HPDE6-E6E7 (cell line): ENCODE data around the gene FBXL2.
A peak's percentile ranks its signal among the peaks of the same experiment; 100 is the strongest.
"Not testable (repeated sequence)": the region's sequence is repeated elsewhere in the genome, so short reads cannot be mapped to it uniquely, and the experiment has no call there.

Experiments used
- DNase-seq: peaks from one replicate; pipeline ENCODE4 v3.0.0; 2011; ENCODE audit warnings: missing footprints; ENCODE audit errors: extremely low spot score

FBXL2 gene

DNA sequence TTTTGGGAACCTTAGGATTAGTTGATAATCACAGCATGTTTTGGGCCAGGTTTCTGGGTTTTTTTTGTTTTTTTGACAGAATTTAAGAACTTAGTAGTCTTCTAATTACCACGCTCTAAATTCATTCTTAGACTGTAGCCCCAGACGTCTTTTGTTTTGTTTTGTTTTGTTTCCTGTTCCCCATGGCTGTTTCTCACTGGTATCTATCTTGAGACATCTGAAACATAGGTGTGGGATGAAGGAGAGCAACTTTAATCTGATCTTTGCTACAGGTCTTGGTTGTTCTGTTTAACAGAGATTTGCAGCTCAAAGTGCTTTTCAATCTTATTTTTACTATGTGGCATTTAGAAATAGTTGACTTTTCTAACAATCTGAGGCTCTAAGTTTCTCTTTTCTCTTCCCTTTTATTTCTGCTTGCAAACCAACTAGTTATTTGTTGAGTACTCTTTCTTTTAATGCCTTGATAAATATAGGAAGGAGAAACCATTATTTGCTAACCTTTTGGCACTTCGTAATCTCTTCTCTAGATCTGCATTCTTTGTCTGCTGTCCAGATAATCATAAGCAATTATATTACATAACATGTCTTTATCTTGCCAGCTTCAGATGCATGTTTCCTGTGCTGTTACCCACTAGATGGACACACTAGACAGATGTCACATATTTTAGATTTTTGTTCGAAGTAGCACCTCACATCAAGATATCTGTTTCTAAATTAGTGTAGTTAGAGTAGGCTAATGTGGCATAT lies 40.9 kb downstream of the FBXL2 start:
- no peak for DNase-seq

GRCh38 chr3:33318710-33319380 lies 41.6 kb downstream of the FBXL2 start:
- DNase-seq = no peak

DNA sequence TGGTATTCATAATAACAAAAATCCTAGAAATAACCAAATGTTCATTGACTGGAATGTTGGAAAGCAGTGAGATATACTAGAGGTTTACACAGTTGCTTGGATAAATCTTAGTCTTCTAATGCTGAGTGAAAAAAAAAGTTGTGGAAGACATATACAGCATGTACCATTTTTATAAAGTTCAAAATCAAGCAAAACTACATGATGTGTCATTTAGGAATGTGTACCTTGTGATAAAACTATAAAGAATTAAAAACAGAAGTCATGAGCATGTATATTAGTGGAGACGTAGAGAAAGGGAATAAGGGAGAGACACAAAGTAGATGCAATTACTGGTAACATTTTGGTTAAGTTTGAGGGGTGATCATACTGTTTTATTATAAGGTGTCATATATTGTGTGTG lies 45.2 kb downstream of the FBXL2 start:
- no peak for DNase-seq

DNA sequence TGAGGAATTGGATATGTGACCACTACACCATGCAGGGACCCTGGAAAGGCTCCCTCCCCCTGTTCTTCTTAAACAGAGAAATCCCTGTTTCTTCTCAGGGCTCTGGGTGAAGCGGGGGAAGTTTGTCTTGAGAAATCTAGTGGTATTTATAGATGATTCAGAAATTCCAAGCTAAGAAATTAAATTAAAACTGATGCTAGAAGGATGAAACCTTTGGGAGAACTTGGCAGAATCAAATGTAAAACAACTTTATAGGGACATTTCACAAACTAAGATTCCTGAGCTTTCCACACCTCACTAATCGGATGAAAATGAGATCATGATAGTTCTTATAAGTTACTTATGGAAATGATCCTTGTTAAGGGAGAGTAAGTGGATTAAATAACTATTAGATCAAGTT lies 54.2 kb downstream of the FBXL2 start:
- no peak for DNase-seq

- no peak for DNase-seq
Observed at GRCh38 chr3:33334364-33334763, 57.1 kb downstream of the FBXL2 start.

DNA sequence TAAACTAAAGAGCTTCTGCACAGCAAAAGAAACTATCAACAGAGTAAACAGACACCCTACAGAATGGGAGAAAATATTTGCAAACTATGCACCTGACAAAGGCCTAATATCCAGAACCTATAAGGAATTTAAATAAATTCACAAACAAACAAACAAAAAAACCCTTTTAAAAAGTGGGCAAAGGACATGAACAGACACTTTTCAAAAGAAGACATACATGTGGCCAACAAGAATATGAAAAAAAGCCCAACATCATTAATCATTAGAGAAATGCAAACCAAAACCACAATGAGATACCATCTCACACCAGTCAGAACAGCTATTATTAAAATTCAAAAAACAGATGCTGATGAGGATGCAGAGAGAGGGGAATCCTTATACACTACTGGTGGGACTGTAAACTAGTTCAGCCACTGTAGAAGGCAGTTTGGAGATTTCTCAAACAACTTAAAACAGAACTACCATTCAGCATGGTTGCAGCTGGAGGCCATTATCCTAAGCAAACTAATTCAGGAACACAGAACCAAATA lies 61.8 kb downstream of the FBXL2 start:
- DNase-seq = not testable (repeated sequence)

DNA sequence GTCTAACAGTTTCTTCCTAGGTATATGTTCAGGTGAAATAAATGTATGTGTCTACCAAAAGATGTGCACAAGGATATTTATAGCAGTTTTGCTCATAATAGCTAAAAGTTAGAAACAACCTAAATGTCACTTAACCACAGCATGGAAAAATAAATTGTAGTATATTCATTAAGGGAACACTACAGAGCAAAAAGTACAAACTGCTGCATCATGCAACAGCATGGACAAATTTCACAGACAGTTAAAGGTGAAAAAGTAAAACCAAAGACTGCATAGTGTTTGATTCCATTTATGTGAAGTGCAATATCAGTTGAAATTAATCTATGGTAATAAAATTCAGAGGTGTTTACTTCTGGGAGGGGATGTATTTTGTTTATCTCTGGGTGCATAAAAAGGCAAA lies 62.5 kb downstream of the FBXL2 start:
- DNase-seq = no peak

GRCh38 chr3:33355611-33356010 lies 78.4 kb downstream of the FBXL2 start:
- DNase-seq = no peak

GRCh38 chr3:33358172-33358781 lies 81.0 kb downstream of the FBXL2 start:
- DNase-seq = no peak

DNA sequence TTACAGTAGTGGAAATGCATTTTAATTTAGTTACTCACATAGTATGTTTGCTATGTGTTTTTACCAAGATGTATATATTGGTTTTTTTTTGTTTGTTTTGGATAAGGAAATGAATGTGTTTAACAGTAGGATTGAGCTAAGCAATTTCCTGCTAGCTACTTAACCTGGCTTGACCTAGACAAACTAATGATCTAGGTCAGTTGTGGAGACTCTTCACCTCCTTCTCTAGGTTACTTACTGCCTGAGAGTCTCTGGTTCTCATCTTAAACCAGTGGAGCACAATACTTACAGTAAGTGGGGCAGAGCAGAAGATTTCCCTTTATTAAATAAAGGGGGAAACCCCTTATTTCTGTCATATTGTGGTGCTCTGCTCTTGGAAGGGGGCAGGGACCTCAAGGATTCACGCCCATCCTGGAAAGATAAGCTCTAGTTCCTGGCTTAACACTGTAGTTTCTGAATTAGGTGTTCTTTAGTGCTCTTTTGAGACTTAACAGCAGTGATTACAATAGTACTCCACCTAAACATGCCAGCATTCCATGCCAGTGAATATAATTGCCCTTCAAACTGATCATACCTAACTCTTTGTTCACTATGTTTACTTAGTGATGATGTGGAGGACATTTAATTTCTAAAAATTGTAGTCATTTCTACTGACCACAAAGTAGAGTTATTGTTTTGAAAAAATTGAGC lies 83.0 kb downstream of the FBXL2 start:
- peak; percentile 20 for DNase-seq

GRCh38 chr3:33363113-33363800 lies 86.0 kb downstream of the FBXL2 start:
- DNase-seq = no peak

DNA sequence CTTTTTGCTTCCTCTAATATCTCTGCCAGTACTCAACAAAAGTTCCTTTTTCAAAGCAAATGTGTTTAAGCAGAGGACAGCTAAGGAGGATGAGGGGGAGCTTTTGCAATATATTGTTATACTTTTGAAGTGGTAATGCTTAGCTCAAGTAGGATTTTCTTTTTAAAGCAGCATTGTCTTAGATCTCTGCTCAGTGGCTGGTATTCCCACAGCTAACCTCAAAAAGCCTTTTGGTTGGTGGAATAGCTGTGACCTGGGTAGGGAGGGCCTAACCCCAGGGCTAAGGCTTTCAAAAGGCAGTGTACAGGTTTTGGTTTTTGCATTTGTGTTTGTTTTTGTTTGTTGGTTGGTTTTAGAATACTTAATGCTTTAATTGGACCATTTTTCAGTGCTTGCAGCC lies 86.8 kb downstream of the FBXL2 start:
- no peak for DNase-seq

DNA sequence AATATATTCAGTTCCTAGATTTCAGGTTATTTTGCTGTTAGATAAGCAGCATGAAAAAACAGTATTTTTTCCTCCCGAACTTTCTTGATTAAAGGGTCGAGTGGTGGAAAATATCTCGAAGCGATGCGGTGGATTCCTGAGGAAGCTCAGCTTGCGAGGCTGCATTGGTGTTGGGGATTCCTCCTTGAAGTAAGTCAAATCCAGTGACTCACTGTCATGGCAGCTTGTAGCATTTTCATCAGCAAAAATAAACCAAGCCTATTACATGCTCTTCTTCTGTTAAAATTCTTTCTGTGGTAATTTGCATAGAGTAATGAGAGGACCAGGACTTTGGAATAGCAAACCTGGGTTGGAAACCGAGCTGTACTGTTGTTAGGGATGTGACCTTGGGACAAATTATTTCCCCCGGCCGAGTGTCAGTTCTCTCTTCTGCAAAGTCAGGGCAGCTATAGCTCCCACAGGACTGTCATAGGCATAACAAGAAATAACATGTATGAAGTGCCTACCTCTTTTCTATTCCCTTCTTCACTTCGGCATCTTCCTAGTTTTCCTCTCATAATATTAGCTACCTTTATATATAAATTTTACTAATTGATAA lies 87.4 kb downstream of the FBXL2 start:
- DNase-seq = no peak

- peak; percentile 29 for DNase-seq
Observed at GRCh38 chr3:33372218-33373081, 95.2 kb downstream of the FBXL2 start.

DNA sequence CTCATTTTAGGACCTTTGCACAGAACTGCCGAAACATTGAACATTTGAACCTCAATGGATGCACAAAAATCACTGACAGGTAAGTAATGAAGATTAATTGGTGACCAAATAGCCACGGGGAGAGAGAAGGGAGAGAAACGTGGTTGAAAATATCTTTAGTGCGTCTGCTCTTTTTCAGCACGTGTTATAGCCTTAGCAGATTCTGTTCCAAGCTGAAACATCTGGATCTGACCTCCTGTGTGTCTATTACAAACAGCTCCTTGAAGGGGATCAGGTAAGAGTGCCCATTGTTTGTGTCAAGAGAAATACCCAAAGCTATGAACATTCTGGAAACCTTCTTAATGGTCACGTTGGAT lies 95.8 kb downstream of the FBXL2 start:
- DNase-seq = no peak

GRCh38 chr3:33377489-33377888 lies 100.2 kb downstream of the FBXL2 start:
- DNase-seq = no peak

DNA sequence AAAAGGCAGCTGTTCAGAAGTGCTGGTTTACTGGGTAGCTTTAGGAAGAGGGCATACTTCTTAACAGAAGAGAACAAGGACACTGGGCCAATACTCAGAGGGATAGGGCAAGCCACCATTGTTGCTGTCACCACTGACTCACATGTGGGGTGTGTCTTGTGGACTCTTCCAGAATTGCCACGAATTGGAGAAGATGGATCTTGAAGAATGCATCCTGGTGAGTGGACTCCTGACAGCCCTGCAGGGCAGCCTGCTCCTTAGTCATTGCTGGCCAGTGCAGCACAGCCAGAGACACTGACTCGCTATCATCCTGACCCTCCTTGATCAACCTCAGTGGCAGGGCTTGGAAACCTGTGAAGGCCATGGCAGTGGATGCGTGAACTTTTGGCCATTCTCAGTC lies 100.7 kb downstream of the FBXL2 start:
- no peak for DNase-seq

DNA sequence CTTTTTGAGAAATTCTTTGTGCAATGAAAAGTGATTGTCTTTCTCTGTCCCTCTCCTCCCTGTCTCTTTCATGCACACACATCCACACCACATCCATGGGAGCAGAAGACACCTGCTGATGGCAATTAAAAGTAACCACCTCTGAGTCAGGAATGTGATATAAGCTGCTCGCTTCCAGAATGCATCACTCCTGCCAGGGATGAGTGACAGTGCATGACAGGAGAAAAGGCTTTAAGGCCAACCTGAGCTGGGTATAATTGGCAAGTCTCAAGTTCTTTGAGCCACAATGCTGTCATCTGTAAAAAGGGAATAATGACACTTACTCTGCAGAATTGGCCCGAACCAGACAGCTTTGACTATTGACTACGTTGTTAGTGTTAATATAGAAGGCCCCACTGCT lies 103.4 kb downstream of the FBXL2 start:
- DNase-seq = no peak

DNA sequence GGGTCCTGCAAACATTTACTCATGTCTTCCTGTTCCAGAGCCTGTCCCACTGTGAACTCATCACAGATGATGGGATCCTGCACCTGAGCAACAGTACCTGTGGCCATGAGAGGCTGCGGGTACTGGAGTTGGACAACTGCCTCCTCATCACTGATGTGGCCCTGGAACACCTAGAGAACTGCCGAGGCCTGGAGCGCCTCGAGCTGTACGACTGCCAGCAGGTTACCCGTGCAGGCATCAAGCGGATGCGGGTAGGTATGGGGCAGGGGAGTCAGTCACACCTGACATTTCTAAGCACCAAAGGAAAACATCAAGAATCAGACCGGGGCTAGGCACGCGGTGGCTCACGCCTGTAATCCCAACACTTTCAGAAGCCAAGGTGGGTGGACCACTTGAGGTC lies 106.7 kb downstream of the FBXL2 start:
- DNase-seq = no peak

DNA sequence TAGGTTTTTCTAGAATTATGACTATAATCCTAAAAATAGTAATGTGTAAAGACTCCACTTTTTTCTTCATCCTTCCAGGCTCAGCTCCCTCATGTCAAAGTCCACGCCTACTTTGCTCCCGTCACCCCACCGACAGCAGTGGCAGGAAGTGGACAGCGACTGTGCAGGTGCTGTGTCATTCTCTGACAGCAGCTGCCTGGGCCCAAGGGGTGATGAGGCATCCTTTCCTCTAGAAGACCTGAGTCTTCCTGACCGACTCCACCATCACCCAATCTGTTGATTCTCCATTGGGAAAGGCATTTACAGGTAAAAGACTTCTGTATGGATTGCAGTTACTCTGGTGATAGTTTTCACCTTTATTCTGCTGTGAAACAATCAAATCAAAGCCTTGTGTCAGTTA lies 108.2 kb downstream of the FBXL2 start:
- DNase-seq = no peak
